Liver (tissue), 9 donors: Measurements from ENCODE around the gene OGFOD3. TPM values are rescaled to one million over a fixed set of nuclear protein-coding genes. Genes with fewer than 3 reads are reported as not detected.

ENCODE experiments used
- DNase-seq: peaks from one replicate; pipeline ENCODE4 v3.0.0-alpha.2; 2017; ENCODE audit warnings: low spot score
- H3K27ac ChIP-seq, 2 donors: one replicate each; pipeline ENCODE4 v1.7.0; 2013; ENCODE audit warnings: inconsistent platforms in 2 of 2, low read length in 2 of 2, control low read depth in 1 of 2, low read depth in 1 of 2, mild to moderate bottlenecking in 1 of 2
- H3K27me3 ChIP-seq, 4 donors: one replicate each; pipeline versions ENCODE4 v1.6.1 to v1.7.0; 2013; ENCODE audit warnings: low read length in 3 of 4, inconsistent platforms in 1 of 4, mild to moderate bottlenecking in 1 of 4, moderate library complexity in 1 of 4; ENCODE audit not compliant: control insufficient read depth in 4 of 4, insufficient read depth in 4 of 4
- H3K36me3 ChIP-seq, 4 donors: one replicate each; pipeline versions ENCODE4 v1.6.1 to v1.7.0; 2013; ENCODE audit warnings: low read length in 3 of 4, mild to moderate bottlenecking in 3 of 4, low read depth in 1 of 4, moderate library complexity in 1 of 4; ENCODE audit not compliant: control insufficient read depth in 4 of 4, insufficient read depth in 3 of 4
- H3K4me1 ChIP-seq, 4 donors: one replicate each; pipeline versions ENCODE4 v1.6.1 to v1.7.0; 2013; ENCODE audit warnings: low read length in 3 of 4, mild to moderate bottlenecking in 3 of 4, moderate library complexity in 1 of 4; ENCODE audit not compliant: control insufficient read depth in 4 of 4, insufficient read depth in 4 of 4
- H3K4me3 ChIP-seq, 3 donors: one replicate each; pipeline versions ENCODE4 v1.6.1 to v1.7.0; 2013; ENCODE audit warnings: low read length in 3 of 3, control low read depth in 1 of 3, low read depth in 1 of 3, mild to moderate bottlenecking in 1 of 3
- H3K9ac ChIP-seq, 2 donors: one replicate each; pipeline ENCODE4 v1.7.0; 2013; ENCODE audit warnings: low read length in 2 of 2, mild to moderate bottlenecking in 2 of 2, moderate library complexity in 2 of 2, control low read depth in 1 of 2, low read depth in 1 of 2
- H3K9me3 ChIP-seq, 4 donors: one replicate each; pipeline versions ENCODE4 v1.6.1 to v1.7.0; 2013; ENCODE audit warnings: low read length in 3 of 4; ENCODE audit not compliant: control insufficient read depth in 4 of 4
- ATF3 ChIP-seq: IDR thresholded peaks from 2 replicates; pipeline ENCODE4 v1.6.1; 2016; ENCODE audit warnings: antibody characterized with exemption
- CTCF ChIP-seq: fragments of 150-350 bp; IDR thresholded peaks from 2 replicates; pipeline ENCODE4 v1.5.1; 2017; ENCODE audit warnings: improper control_type of control experiment, low read depth, low read length; ENCODE audit not compliant: missing input control
- EGR1 ChIP-seq, 2 donors: IDR thresholded peaks; 2 replicates each; pipeline ENCODE4 v1.6.1; 2016 to 2018; ENCODE audit warnings: antibody characterized with exemption in 2 of 2, low read depth in 2 of 2
- FOXA1 ChIP-seq: IDR thresholded peaks from 2 replicates; pipeline ENCODE4 v1.6.1; 2016; ENCODE audit warnings: antibody characterized with exemption
- FOXA2 ChIP-seq: IDR thresholded peaks from 2 replicates; pipeline ENCODE4 v1.6.1; 2016; ENCODE audit warnings: antibody characterized with exemption
- GABPA ChIP-seq, 2 donors: IDR thresholded peaks in 1 of 2; conservative IDR thresholded peaks in 1 of 2; 2 replicates each; pipeline ENCODE4 v1.6.1; 2016; ENCODE audit warnings: antibody characterized with exemption in 2 of 2, mild to moderate bottlenecking in 1 of 2, moderate library complexity in 1 of 2
- HNF4G ChIP-seq: IDR thresholded peaks from 2 replicates; pipeline ENCODE4 v1.6.1; 2016; ENCODE audit warnings: antibody characterized with exemption
- JUND ChIP-seq, 2 donors: IDR thresholded peaks; 2 replicates each; pipeline ENCODE4 v1.6.1; 2016; ENCODE audit warnings: antibody characterized with exemption in 2 of 2
- MAX ChIP-seq: IDR thresholded peaks from 2 replicates; pipeline ENCODE4 v1.6.1; 2016; ENCODE audit warnings: antibody characterized with exemption
- NR2F2 ChIP-seq: IDR thresholded peaks from 2 replicates; pipeline ENCODE4 v1.6.1; 2016; ENCODE audit warnings: antibody characterized with exemption
- RAD21 ChIP-seq, 2 donors: IDR thresholded peaks; 2 replicates each; pipeline ENCODE4 v1.6.1; 2016; ENCODE audit warnings: antibody characterized with exemption in 2 of 2, mild to moderate bottlenecking in 2 of 2
- RXRA ChIP-seq, 2 donors: IDR thresholded peaks; 2 replicates each; pipeline ENCODE4 v1.6.1; 2017 to 2018; ENCODE audit warnings: antibody characterized with exemption in 2 of 2, mild to moderate bottlenecking in 1 of 2
- SP1 ChIP-seq: IDR thresholded peaks from 2 replicates; pipeline ENCODE4 v1.6.1; 2018; ENCODE audit warnings: antibody characterized with exemption, mild to moderate bottlenecking
- TAF1 ChIP-seq: conservative IDR thresholded peaks from 2 replicates; pipeline ENCODE4 v1.6.1; 2016; ENCODE audit warnings: antibody characterized with exemption, mild to moderate bottlenecking
- YY1 ChIP-seq: IDR thresholded peaks from 2 replicates; pipeline ENCODE4 v1.6.1; 2016; ENCODE audit warnings: antibody characterized with exemption, mild to moderate bottlenecking
- ZBTB33 ChIP-seq: IDR thresholded peaks from 2 replicates; pipeline ENCODE4 v1.6.1; 2016; ENCODE audit warnings: antibody characterized with exemption
- WGBS: extraction: QIAGEN DNeasy Blood & Tissue Kit; methylation state at CpG from one replicate; pipeline ENCODE4 v1.1.7; 2013; 5-methylcytosine and 5-hydroxymethylcytosine counted together
- polyA plus RNA-seq, 2 donors: library from polyadenylated mRNA; stranded (reverse) in 1 of 2; unstranded in 1 of 2; fragments of 200-250 nt in 1 of 2; fragments of >200 nt in 1 of 2; fragmentation: Nextera tagmentation in 1 of 2; extraction: Ambion mirVana in 1 of 2; gene quantifications; one replicate each; pipeline versions ENCODE4 v1.2.1 to v1.2.3, GENCODE V29; 2013 to 2015
- total RNA-seq, 2 donors: library from RNA; depleted of rRNA; stranded (reverse); fragments of >200 nt; gene quantifications; one replicate each; pipeline ENCODE4 v1.2.3, GENCODE V29; 2014
- donor health status: healthy.
- donor health status: healthy.
- donor health status: healthy.
- donor health status: healthy.
- donor health status: healthy.

Gene OGFOD3
- total and polyA plus RNA-seq, 4 donors, result 15.0 to 23.2 (median 18.5) TPM

- no peak for TF ChIP-seq MAX
These were observed 22.7 kb upstream of the OGFOD3 start (continued) for GRCh38 chr17:82440991-82441627.

GRCh38 chr17:82440469-82440981, 22.1 kb upstream of the OGFOD3 start:
- H3K36me3 ChIP-seq, result peaks cover 0 to 12% (median 6%) of the 10 kb centered on the region in 4 donors
- H3K9ac ChIP-seq, result no peak overlapping the region
- TF ChIP-seq NR2F2, result no peak
- no peak for TF ChIP-seq ATF3
- TF ChIP-seq RAD21 (IDR thresholded peaks at IDR 0.05), result no peak
- TF ChIP-seq HNF4G, result no peak
- no peak for TF ChIP-seq EGR1 (IDR thresholded peaks at IDR 0.05; ENCODE audit: low read depth in 2 of 2)
- TF ChIP-seq TAF1, result no peak
- no peak for TF ChIP-seq CTCF
- TF ChIP-seq MAX, result no peak
- no peak for TF ChIP-seq JUND (IDR thresholded peaks at IDR 0.05)
- peaks cover 11 to 44% (median 29%) of the 10 kb centered on the region in 4 donors for H3K4me1 ChIP-seq
- no peak for DNase-seq
- H3K27ac ChIP-seq, result no peak overlapping the region
- no peak overlapping the region for H3K4me3 ChIP-seq
- WGBS, result 82% methylated on average over 22 of the region's 22 CpGs
- no peaks in the 10 kb centered on the region for H3K9me3 ChIP-seq
- no peaks in the 10 kb centered on the region for H3K27me3 ChIP-seq

- H3K9ac ChIP-seq, result no peak overlapping the region
- no peaks in the 10 kb centered on the region for H3K9me3 ChIP-seq
- TF ChIP-seq SP1 (no peak), RXRA (IDR thresholded peaks at IDR 0.05) (no peak), FOXA2 (no peak), TAF1 (no peak), MAX (no peak), ZBTB33 (no peak), JUND (IDR thresholded peaks at IDR 0.05) (no peak), GABPA (IDR thresholded peaks at IDR 0.05 in 1 of 2, conservative IDR thresholded peaks at IDR 0.05 in 1 of 2) (no peak), YY1 (no peak), FOXA1 (no peak), HNF4G (no peak)
- peaks cover 0 to 12% (median 6%) of the 10 kb centered on the region in 4 donors for H3K36me3 ChIP-seq
- no peak overlapping the region for H3K27ac ChIP-seq
- no peaks in the 10 kb centered on the region for H3K27me3 ChIP-seq
- no peak overlapping the region for H3K4me3 ChIP-seq
- no peak for DNase-seq
- H3K4me1 ChIP-seq, result peaks cover 7 to 38% (median 25%) of the 10 kb centered on the region in 4 donors
- 95% methylated on average over 34 of the region's 34 CpGs for WGBS
These were observed 21.5 kb upstream of the OGFOD3 start for GRCh38 chr17:82439829-82440365.
